Caco-2 (cell line): ENCODE measurements around the gene SLC2A4RG. TPM values are rescaled to one million over a fixed set of nuclear protein-coding genes. Genes with fewer than 3 reads are reported as not detected.
A peak's percentile ranks its signal among the peaks of the same experiment; 100 is the strongest.

ENCODE experiments used
- BruUV-seq: library from RNA; stranded (reverse); fragments of 400-500 nt; replicated peaks from 2 replicates; lab custom pipeline; 2021; lab: Mats Ljungman, UMichigan
- CTCF ChIA-PET: fragments of 300-600 bp; sonication (Branson Sonifier 250); formaldehyde crosslinking; loops from one replicate; lab custom pipeline; 2022; ENCODE audit warnings: antibody characterized with exemption; lab: Charles Lee
- POLR2A ChIA-PET: fragments of 300-600 bp; sonication (Branson Sonifier 250); formaldehyde crosslinking; loops from one replicate; lab custom pipeline; 2022; ENCODE audit warnings: antibody characterized with exemption; lab: Charles Lee
- DNase-seq, 2 experiments: peaks; one replicate each; pipeline versions ENCODE4 v3.0.0 to v3.0.0-alpha.2; 2020 to 2022
- H3K27me3 ChIP-seq: replicated peaks from 2 replicates; pipeline ENCODE4 v1.6.0; 2011; ENCODE audit warnings: low read length; ENCODE audit not compliant: control insufficient read depth, insufficient read depth
- H3K36me3 ChIP-seq: 2 replicates; pipeline ENCODE4 v1.5.1; 2011; ENCODE audit warnings: low read length; ENCODE audit not compliant: control insufficient read depth, insufficient read depth
- H3K4me1 ChIP-seq: fragments of 250-450 bp; sonication (Bioruptor Pico); 2 replicates; pipeline ENCODE4 v1.5.1; 2020; ENCODE audit warnings: mild to moderate bottlenecking
- H3K4me3 ChIP-seq: 2 replicates; pipeline ENCODE4 v1.5.1; 2011; ENCODE audit warnings: low read depth, mild to moderate bottlenecking, control low read depth, low read length
- H3K9me3 ChIP-seq: fragments of 250-450 bp; sonication (Bioruptor Pico); 2 replicates; pipeline ENCODE4 v1.5.1; 2020; ENCODE audit warnings: mild to moderate bottlenecking, moderate library complexity
- H3K27ac Mint-ChIP-seq: one replicate; pipeline ENCODE4 v1.8.0; 2022; ENCODE audit warnings: mixed read lengths; ENCODE audit not compliant: unreplicated experiment
- H3K27me3 Mint-ChIP-seq: one replicate; pipeline ENCODE4 v1.8.0; 2022; ENCODE audit warnings: mixed read lengths; ENCODE audit not compliant: insufficient read depth, unreplicated experiment
- H3K36me3 Mint-ChIP-seq: one replicate; pipeline ENCODE4 v1.8.0; 2022; ENCODE audit warnings: mild to moderate bottlenecking, mixed read lengths; ENCODE audit not compliant: insufficient read depth, unreplicated experiment
- H3K4me1 Mint-ChIP-seq: one replicate; pipeline ENCODE4 v1.8.0; 2022; ENCODE audit warnings: low read depth, mixed read lengths; ENCODE audit not compliant: unreplicated experiment
- H3K4me3 Mint-ChIP-seq: one replicate; pipeline ENCODE4 v1.8.0; 2022; ENCODE audit warnings: mild to moderate bottlenecking, moderate library complexity, mixed read lengths; ENCODE audit not compliant: unreplicated experiment
- H3K9me3 Mint-ChIP-seq: one replicate; pipeline ENCODE4 v1.8.0; 2022; ENCODE audit warnings: mixed read lengths; ENCODE audit not compliant: unreplicated experiment
- intact Hi-C: fragments of 100-400 bp; cut with micrococcal nuclease; formaldehyde crosslinking; loops from one replicate; pipeline ENCODE4 v1.10.0; 2022; ENCODE audit not compliant: unreplicated experiment
- total RNA-seq: library from RNA; stranded (reverse); gene quantifications from 2 replicates; pipeline ENCODE4 v1.2.3, GENCODE V29; 2022
- TF ChIP-seq, protein P1 (sequence below), 2 experiments: fragments of 200-600 bp in 1 of 2; IDR thresholded peaks; 1 replicate in 1 of 2; 2 replicates in 1 of 2; pipeline versions ENCODE4 v1.5.1 to v1.8.0; 2011 to 2022; ENCODE audit warnings: antibody characterized with exemption in 1 of 2, control low read depth in 1 of 2, inconsistent platforms in 1 of 2, low read depth in 1 of 2, low read length in 1 of 2, mild to moderate bottlenecking in 1 of 2, moderate library complexity in 1 of 2; ENCODE audit not compliant: insufficient read depth in 1 of 2, severe bottlenecking in 1 of 2, unreplicated experiment in 1 of 2

The SLC2A4RG gene
- total RNA-seq, 1 experiment from 2014 or later, result 234 TPM

DNA sequence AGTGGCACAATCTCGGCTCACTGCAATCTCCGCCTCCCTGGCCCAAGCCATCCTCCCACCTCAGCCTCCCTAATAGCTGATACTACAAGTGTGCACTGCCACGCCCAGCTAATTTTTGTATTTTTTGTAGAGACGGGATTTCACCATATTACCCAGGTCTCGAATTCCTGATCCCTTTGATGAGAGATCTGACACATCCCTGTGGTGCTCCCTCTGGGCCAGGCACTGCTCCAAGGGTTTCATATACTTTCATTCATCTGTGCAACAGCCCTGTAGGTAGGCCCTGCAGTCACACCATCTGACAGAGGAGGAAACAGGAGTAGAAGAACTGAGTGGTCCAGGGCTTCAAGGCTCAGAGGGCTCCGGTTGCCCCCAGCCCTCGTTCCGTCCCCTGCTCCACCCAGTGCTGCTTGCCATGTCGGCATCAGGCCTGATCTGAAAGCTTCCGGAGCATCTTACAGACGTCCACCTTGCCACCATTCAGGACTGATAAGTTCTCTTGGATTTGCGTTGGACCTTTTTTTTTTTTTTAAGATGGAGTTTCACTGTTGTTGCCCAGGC lies 28.4 kb upstream of the SLC2A4RG start:
- peaks cover 17% of the 10 kb centered on the region for H3K36me3 ChIP-seq
- peaks cover 100% of the 10 kb centered on the region for H3K36me3 Mint-ChIP-seq
- intact Hi-C loops, result no loop called here
- CTCF ChIA-PET, result interaction anchor here (0.7 to 1.2 kb wide), 3 partner anchors 25 to 521 kb away, joined by 3 to 7 read pairs (median 4); partner anchors contain the start of gene LIME1
- H3K4me1 ChIP-seq, result peaks cover 14% of the 10 kb centered on the region
- peak overlapping the region; percentile 87 for H3K4me3 Mint-ChIP-seq
- peaks cover 23% of the 10 kb centered on the region for H3K9me3 ChIP-seq
- POLR2A ChIA-PET, result no interaction called here
- H3K27me3 Mint-ChIP-seq, result no peaks in the 10 kb centered on the region
- peak overlapping the region; percentile 53 for H3K27ac Mint-ChIP-seq
- H3K9me3 Mint-ChIP-seq, result peaks cover 16% of the 10 kb centered on the region
- TF ChIP-seq, protein P1, sequence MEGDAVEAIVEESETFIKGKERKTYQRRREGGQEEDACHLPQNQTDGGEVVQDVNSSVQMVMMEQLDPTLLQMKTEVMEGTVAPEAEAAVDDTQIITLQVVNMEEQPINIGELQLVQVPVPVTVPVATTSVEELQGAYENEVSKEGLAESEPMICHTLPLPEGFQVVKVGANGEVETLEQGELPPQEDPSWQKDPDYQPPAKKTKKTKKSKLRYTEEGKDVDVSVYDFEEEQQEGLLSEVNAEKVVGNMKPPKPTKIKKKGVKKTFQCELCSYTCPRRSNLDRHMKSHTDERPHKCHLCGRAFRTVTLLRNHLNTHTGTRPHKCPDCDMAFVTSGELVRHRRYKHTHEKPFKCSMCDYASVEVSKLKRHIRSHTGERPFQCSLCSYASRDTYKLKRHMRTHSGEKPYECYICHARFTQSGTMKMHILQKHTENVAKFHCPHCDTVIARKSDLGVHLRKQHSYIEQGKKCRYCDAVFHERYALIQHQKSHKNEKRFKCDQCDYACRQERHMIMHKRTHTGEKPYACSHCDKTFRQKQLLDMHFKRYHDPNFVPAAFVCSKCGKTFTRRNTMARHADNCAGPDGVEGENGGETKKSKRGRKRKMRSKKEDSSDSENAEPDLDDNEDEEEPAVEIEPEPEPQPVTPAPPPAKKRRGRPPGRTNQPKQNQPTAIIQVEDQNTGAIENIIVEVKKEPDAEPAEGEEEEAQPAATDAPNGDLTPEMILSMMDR (IDR thresholded peaks at IDR 0.05; ENCODE audit: insufficient read depth in 1 of 2, low read depth in 1 of 2, low read length in 1 of 2, severe bottlenecking in 1 of 2, unreplicated experiment in 1 of 2), result no peak
- H3K4me1 Mint-ChIP-seq, result peaks cover 16% of the 10 kb centered on the region
- H3K4me3 ChIP-seq, result no peak overlapping the region
- no peak for DNase-seq
- H3K27me3 ChIP-seq, result no peaks in the 10 kb centered on the region
- BruUV-seq, result no TSS peak

DNA sequence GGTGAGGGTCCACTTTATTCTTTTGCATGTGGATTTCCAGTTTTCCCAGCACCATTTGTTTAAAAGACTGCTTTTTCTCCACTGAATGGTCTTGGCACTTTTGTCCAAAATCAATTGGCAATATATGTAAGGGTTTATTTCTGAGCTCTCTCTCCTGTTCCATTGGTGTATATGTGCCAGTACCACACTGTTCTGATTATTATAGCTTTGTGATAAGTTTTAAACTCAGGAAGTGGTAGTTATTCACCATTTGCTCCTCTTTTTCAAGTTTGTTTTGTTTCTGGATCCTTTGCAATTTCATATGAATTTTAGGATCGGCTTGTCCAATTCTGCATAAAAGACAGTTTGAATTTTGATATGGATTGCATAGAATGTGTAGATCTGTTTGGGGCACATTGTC lies 27.4 kb upstream of the SLC2A4RG start:
- TF ChIP-seq, protein P1 (IDR thresholded peaks at IDR 0.05; ENCODE audit: insufficient read depth in 1 of 2, low read depth in 1 of 2, low read length in 1 of 2, severe bottlenecking in 1 of 2, unreplicated experiment in 1 of 2), result no peak
- intact Hi-C loops, result no loop called here
- Mint-ChIP-seq H3K9me3 (peaks cover 16% of the 10 kb centered on the region), H3K36me3 (peaks cover 100% of the 10 kb centered on the region), H3K4me1 (peaks cover 8% of the 10 kb centered on the region), H3K4me3 (no peak overlapping the region), H3K27ac (no peak overlapping the region), H3K27me3 (no peaks in the 10 kb centered on the region)
- Histone ChIP-seq H3K4me1 (peaks cover 8% of the 10 kb centered on the region; the same call in 1 of the 2 replicates), H3K9me3 (peaks cover 23% of the 10 kb centered on the region), H3K4me3 (no peak overlapping the region), H3K27me3 (no peaks in the 10 kb centered on the region), H3K36me3 (peaks cover 14% of the 10 kb centered on the region)
- BruUV-seq, result no TSS peak
- POLR2A ChIA-PET, result no interaction called here
- CTCF ChIA-PET, result no interaction called here
- no peak for DNase-seq

DNA sequence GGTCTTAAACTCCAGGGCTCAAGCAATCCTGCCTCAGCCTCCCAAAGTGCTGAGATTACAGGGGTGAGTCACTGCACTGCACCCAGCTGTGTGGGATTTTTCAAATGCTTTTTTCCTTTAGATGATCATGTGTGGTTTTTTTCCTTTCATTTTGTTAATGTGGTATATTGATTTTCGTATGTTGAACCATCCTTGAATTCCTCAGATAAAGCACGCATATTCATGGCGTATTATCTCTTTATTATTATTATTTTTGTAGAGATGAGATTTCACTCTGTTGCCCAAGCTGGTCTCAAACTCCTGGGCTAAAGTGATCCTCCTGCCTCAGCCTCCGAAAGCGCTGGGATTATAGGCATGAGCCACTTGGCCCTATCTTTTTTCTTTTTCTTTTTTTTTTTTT lies 24.7 kb upstream of the SLC2A4RG start:
- Histone ChIP-seq H3K27me3 (no peaks in the 10 kb centered on the region), H3K36me3 (peaks cover 13% of the 10 kb centered on the region), H3K4me1 (no peaks in the 10 kb centered on the region), H3K9me3 (peaks cover 42% of the 10 kb centered on the region), H3K4me3 (no peak overlapping the region)
- no peak for DNase-seq
- Mint-ChIP-seq H3K4me1 (no peaks in the 10 kb centered on the region), H3K9me3 (peaks cover 27% of the 10 kb centered on the region), H3K36me3 (peaks cover 100% of the 10 kb centered on the region), H3K27ac (no peak overlapping the region), H3K4me3 (no peak overlapping the region), H3K27me3 (no peaks in the 10 kb centered on the region)
- ChIA-PET POLR2A (no interaction called here), CTCF (no interaction called here)
- no TSS peak for BruUV-seq
- intact Hi-C loops, result no loop called here
- TF ChIP-seq, protein P1 (IDR thresholded peaks at IDR 0.05; ENCODE audit: insufficient read depth in 1 of 2, low read depth in 1 of 2, low read length in 1 of 2, severe bottlenecking in 1 of 2, unreplicated experiment in 1 of 2), result no peak
